ENCODE data around the gene TFDP2. TPM values are rescaled to one million over a fixed set of nuclear protein-coding genes. Genes with fewer than 3 reads are reported as not detected.
A peak's percentile ranks its signal among the peaks of the same experiment; 100 is the strongest.

Gene TFDP2
- total RNA-seq, 1 experiment from 2014 or later: 55.4 TPM

DNA sequence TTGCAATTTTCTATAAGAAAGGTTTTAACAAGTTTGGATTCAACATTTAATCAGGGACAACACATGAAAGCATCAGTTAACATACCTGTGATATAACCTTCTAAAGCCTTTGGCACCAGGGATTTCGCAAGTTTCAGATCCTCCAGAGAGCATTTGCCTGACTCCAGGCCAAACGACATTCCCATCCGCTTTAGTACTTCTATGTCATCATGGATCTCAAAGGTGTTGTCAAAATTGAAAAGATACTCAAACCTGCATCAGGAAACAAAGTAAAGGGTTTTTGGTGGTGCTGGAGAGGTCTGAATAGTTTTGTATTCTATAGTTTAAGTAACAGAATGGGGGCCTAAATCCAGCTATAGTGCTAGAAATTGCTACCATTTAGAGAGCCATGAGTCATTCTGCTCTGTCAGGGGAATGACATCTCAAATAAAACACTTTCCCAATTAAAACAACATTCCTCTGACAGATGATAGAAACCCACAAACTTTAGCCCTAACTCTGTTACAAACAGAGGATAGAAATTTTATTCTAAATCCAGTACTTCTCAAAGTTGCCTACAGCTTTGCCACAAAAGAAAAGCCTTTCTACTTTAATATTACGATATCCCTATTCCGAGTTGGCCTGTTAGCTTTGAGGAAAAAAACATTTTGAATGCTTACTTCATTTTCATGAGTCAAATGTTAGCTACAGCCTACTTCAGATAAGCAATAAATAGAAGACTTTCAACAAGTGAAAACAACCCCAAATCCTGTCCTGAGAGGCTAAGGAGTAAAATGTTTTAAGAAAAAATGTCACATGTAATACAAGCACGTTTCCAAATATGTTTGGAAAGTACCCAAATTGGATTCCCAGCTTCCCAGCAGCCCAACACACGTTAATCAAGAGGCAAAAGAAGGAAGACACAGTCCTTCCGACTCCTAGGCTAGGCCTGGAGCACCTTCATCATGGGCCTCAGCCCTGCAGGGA, 189.5 kb downstream of the TFDP2 start:
- CTCF ChIA-PET: interaction anchor here (1.0 kb wide), 1 partner anchor 314 kb away, joined by 3 read pairs; no protein-coding TSS in a partner anchor
- intact Hi-C loops (cut with micrococcal nuclease): loop anchor here (5.0 kb wide), 1 partner anchor 167 kb away; no protein-coding TSS in a partner anchor
- H2AFZ ChIP-seq (ENCODE audit: low read depth, low read length, poor library complexity, severe bottlenecking): no peak overlapping the region
- ATAC-seq (peak; percentile 63; the same call in 1 of the 2 replicates), DNase-seq (ENCODE audit: low read depth, low spot score) (peak; percentile 12)
- H4K20me1 ChIP-seq (ENCODE audit: insufficient read depth): no peaks in the 10 kb centered on the region
- POLR2A ChIA-PET: interaction anchor here (1.9 kb wide), 1 partner anchor 19 kb away, joined by 5 read pairs; no protein-coding TSS in a partner anchor
- no peaks in the 10 kb centered on the region for H3K27me3 ChIP-seq (ENCODE audit: insufficient read depth, low read length)
- H3K27ac ChIP-seq (ENCODE audit: low read depth, low read length): peak overlapping the region; percentile 52; the same call in 1 of the 2 replicates
- no peaks in the 10 kb centered on the region for H3K9me2 ChIP-seq (ENCODE audit: insufficient read depth)
- H3K9ac ChIP-seq (ENCODE audit: low read length): 0 out of 2 replicates have a peak overlapping the region, but pooled peaks have one; percentile 0
- no peak overlapping the region for H3K4me3 ChIP-seq (replicated peaks in 1 of 2; ENCODE audit: low read depth in 1 of 2, low read length in 2 of 2)
- RAD21 ChIA-PET (ENCODE audit: low non-redundant PET in 1 of 2, low total read pairs in 2 of 2, uncharacterized antibody in 2 of 2, unreplicated experiment in 2 of 2): no interaction called here
- peaks cover 17 to 18% of the 10 kb centered on the region in 2 experiments for H3K4me1 ChIP-seq (ENCODE audit: control insufficient read depth in 1 of 2, insufficient read depth in 2 of 2, low read length in 2 of 2)
- BruUV-seq (replicated peaks): no TSS peak
- H3K9me3 ChIP-seq (ENCODE audit: control insufficient read depth in 1 of 2, insufficient read depth in 1 of 2, low read depth in 1 of 2, low read length in 2 of 2): no peaks in the 10 kb centered on the region
- H3K36me3 ChIP-seq (ENCODE audit: control insufficient read depth in 1 of 2, insufficient read depth in 2 of 2, low read length in 2 of 2): no peaks in the 10 kb centered on the region
- H3K79me2 ChIP-seq (ENCODE audit: insufficient read depth, low read length): no peaks in the 10 kb centered on the region
- H3K4me2 ChIP-seq (ENCODE audit: low read length): peak overlapping the region; percentile 45
- TF ChIP-seq RAD21 (IDR thresholded peaks at IDR 0.05; ENCODE audit: low read depth) (no peak), EGR1 (IDR thresholded peaks at IDR 0.05; ENCODE audit: low read depth) (0 out of 2 replicates have a peak, but pooled peaks have one; percentile 16), ZFX (IDR thresholded peaks at IDR 0.05) (no peak), ELF1 (IDR thresholded peaks at IDR 0.05; ENCODE audit: borderline replicate concordance, low read depth) (no peak), SP1 (IDR thresholded peaks at IDR 0.05; ENCODE audit: low read depth) (peak; percentile 19; the same call in 1 of the 2 replicates), SRF (IDR thresholded peaks at IDR 0.05; ENCODE audit: low read depth) (no peak), POLR2AphosphoS5 (IDR thresholded peaks at IDR 0.05; ENCODE audit: low read depth, low read length) (no peak), CEBPB (IDR thresholded peaks at IDR 0.05; ENCODE audit: low read depth) (peak; percentile 87), CBX3 (IDR thresholded peaks at IDR 0.05; ENCODE audit: low read depth) (no peak), CTCF (IDR thresholded peaks at IDR 0.05 in 2 of 3, conservative IDR thresholded peaks at IDR 0.05 in 1 of 3; ENCODE audit: borderline replicate concordance in 1 of 3, insufficient read depth in 1 of 3, low read depth in 2 of 3, low read length in 2 of 3) (no peak), FOSL1 (IDR thresholded peaks at IDR 0.05; ENCODE audit: low read depth) (peak; percentile 67), ZNF274 (IDR thresholded peaks at IDR 0.05; ENCODE audit: low read depth, low read length) (no peak), JUND (IDR thresholded peaks at IDR 0.05) (peak; percentile 62), ZBTB33 (IDR thresholded peaks at IDR 0.05; ENCODE audit: extremely low read depth, insufficient replicate concordance, low read length) (no peak), SIN3A (IDR thresholded peaks at IDR 0.05; ENCODE audit: low read depth) (no peak), MAX (IDR thresholded peaks at IDR 0.05) (no peak), EZH2 (IDR thresholded peaks at IDR 0.05) (no peak), TCF7L2 (IDR thresholded peaks at IDR 0.05; ENCODE audit: borderline replicate concordance, extremely low read depth, insufficient read depth, insufficient read length) (no peak), EZH2phosphoT487 (IDR thresholded peaks at IDR 0.05; ENCODE audit: borderline replicate concordance) (no peak), POLR2A (IDR thresholded peaks at IDR 0.05; ENCODE audit: borderline replicate concordance, extremely low read depth, insufficient read depth, insufficient read length) (no peak)

Measured in HCT116 (cell line).